Tibial artery (tissue), 4 donors: ENCODE data around the gene CDC23.
A peak's percentile ranks its signal among the peaks of the same experiment; 100 is the strongest.

Experiments used
- DNase-seq, 2 donors: peaks; one replicate each; pipeline ENCODE4 v3.0.0-alpha.2; 2019
- H3K27ac ChIP-seq, 2 donors: fragments of 200-600 bp; sonication (generic) in 1 of 2; 1 replicate in 1 of 2; 2 replicates in 1 of 2; pipeline ENCODE4 v1.5.1; 2018 to 2019; ENCODE audit warnings: mild to moderate bottlenecking in 1 of 2
- H3K27me3 ChIP-seq, 2 donors: fragments of 200-600 bp; sonication (generic) in 1 of 2; one replicate each; pipeline versions ENCODE4 v1.5.1 to v1.6.0; 2016 to 2019
- H3K36me3 ChIP-seq, 3 donors: fragments of 200-600 bp; sonication (generic) in 2 of 3; one replicate each; pipeline ENCODE4 v1.5.1; 2016 to 2019; ENCODE audit warnings: mild to moderate bottlenecking in 2 of 3
- H3K4me1 ChIP-seq, 4 donors: fragments of 200-600 bp; sonication (generic) in 2 of 4; 1 replicate in 3 of 4; 2 replicates in 1 of 4; pipeline ENCODE4 v1.5.1; 2016 to 2019
- H3K4me3 ChIP-seq, 2 donors: fragments of 200-600 bp; sonication (generic) in 1 of 2; 1 replicate in 1 of 2; 2 replicates in 1 of 2; pipeline ENCODE4 v1.5.1; 2018 to 2019; ENCODE audit warnings: mild to moderate bottlenecking in 2 of 2
- H3K9me3 ChIP-seq, 3 donors: fragments of 200-600 bp; sonication (generic) in 1 of 3; one replicate each; pipeline ENCODE4 v1.5.1; 2016 to 2019
- CTCF ChIP-seq, 2 experiments: fragments of 200-600 bp in 1 of 2; fragments of 450-650 bp in 1 of 2; IDR thresholded peaks; one replicate each; pipeline ENCODE4 v1.5.1; 2017 to 2019; ENCODE audit warnings: antibody characterized with exemption in 2 of 2, mild to moderate bottlenecking in 1 of 2, moderate library complexity in 1 of 2
- intact Hi-C: fragments of 100-400 bp; cut with DNase I; formaldehyde crosslinking; loops from one replicate; pipeline ENCODE4 v1.15.0; 2023; ENCODE audit warnings: low total_unique reads

Gene CDC23

GRCh38 chr5:138230261-138230660, 17.1 kb upstream of the CDC23 start:
- peak; percentile 33 to 67 for DNase-seq
- Histone ChIP-seq H3K4me1 (peaks cover 0 to 10% (median 7%) of the 10 kb centered on the region in 4 donors), H3K36me3 (no peaks in the 10 kb centered on the region), H3K27ac (no peak overlapping the region), H3K4me3 (no peak overlapping the region), H3K9me3 (peaks cover 0 to 10% (median 0%) of the 10 kb centered on the region in 3 donors), H3K27me3 (no peaks in the 10 kb centered on the region)
- intact Hi-C loops = no loop called here
- TF ChIP-seq CTCF (IDR thresholded peaks at IDR 0.05) = no peak

DNA sequence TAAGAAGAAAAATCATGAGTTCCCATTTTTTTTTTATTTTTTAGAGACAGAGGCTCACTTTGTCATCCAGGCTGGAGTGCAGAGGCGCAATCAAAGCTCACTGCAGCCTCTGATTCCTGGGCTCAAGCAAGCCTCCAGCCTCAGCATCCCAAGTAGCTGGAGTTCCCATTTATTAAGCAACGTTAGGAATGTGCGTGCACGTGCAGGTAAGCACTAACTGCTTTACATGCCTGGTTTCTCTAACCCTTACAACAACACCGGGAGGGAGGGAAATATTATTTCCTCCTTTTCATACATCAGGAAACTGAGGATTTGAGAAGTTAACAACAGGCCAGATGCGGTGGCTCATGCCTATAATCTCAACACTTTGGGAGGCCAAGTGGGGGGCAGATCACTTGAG, 16.3 kb upstream of the CDC23 start:
- intact Hi-C loops = no loop called here
- no peak for DNase-seq

DNA sequence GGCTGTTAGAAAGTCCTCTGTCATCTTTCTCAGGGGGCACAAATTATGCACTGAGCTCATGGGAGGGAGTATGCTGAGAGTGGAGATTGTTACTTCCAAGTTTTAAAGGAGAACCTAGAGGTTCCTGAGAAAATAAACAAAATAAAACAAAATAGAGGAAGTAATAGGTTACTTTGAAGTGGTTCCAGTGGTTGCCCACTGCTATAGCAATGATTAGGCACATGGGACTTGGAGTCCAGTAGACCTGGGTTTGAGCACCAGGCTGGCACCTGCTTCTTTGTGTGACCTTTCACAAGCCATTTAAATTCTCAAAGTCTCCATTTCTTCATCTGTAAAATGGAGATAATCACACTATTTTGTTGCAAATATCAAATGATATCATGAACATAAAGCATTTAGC, 13.8 kb upstream of the CDC23 start:
- Histone ChIP-seq H3K4me3 (no peak overlapping the region), H3K27ac (no peak overlapping the region), H3K36me3 (no peaks in the 10 kb centered on the region), H3K9me3 (peaks cover 0 to 10% (median 0%) of the 10 kb centered on the region in 3 donors), H3K4me1 (peaks cover 0 to 20% (median 8%) of the 10 kb centered on the region in 4 donors), H3K27me3 (no peaks in the 10 kb centered on the region)
- no peak for TF ChIP-seq CTCF (IDR thresholded peaks at IDR 0.05)
- DNase-seq = no peak
- intact Hi-C loops = no loop called here

More for the DNA sequence above, 16.3 kb upstream of the CDC23 start:
- no peak for TF ChIP-seq CTCF (IDR thresholded peaks at IDR 0.05)
- Histone ChIP-seq H3K27me3 (no peaks in the 10 kb centered on the region), H3K4me1 (peaks cover 0 to 10% (median 7%) of the 10 kb centered on the region in 4 donors), H3K4me3 (no peak overlapping the region), H3K36me3 (no peaks in the 10 kb centered on the region), H3K9me3 (peaks cover 0 to 10% (median 0%) of the 10 kb centered on the region in 3 donors), H3K27ac (no peak overlapping the region)

DNA sequence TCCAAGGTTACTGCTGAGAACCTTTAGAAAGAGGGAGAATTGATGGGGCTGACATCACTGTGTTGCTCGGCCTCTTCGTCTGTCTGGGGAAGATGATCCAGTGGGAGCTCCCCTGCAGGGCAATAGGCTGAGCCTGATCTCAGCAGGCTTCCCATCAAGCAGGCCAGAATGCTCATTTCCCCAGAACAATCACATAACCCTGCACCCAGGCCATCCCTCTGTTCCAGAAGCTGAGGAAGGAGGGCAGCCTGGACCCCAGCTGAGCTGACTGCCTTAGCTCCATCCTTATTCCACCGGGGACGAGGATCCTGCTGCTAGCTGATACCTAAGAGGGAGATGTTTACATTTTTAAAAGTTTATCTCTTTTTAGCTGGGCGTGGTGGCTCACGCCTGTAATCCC, 11.6 kb upstream of the CDC23 start:
- Histone ChIP-seq H3K36me3 (no peaks in the 10 kb centered on the region), H3K4me1 (peaks cover 0 to 9% (median 1%) of the 10 kb centered on the region in 4 donors), H3K27ac (no peak overlapping the region), H3K27me3 (no peaks in the 10 kb centered on the region), H3K4me3 (no peak overlapping the region), H3K9me3 (peaks cover 0 to 10% (median 0%) of the 10 kb centered on the region in 3 donors)
- DNase-seq = no peak
- TF ChIP-seq CTCF (IDR thresholded peaks at IDR 0.05) = no peak
- intact Hi-C loops = no loop called here

DNA sequence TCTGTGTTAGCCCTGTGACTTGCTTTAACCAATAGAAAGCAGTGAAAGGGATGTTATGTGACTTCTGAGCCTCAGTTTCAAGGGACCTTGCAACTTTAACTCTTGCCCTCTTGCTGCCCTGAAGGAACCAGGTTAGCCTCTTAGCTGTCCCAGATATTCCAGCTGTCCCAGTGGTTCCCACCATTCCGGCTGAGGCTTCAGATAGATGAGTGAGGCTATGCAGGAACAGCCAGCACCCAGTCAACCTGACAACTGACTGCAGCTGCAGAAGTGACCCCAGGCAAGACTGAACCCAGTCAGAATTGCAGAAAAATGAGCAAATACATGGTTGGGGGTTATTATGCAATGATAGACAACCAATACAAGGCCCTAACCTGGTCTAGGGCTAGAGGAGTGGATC, 10.4 kb upstream of the CDC23 start:
- Histone ChIP-seq H3K27me3 (no peaks in the 10 kb centered on the region), H3K36me3 (no peaks in the 10 kb centered on the region), H3K9me3 (peaks cover 0 to 10% (median 0%) of the 10 kb centered on the region in 3 donors), H3K4me3 (no peak overlapping the region), H3K27ac (no peak overlapping the region), H3K4me1 (peaks cover 0 to 9% (median 1%) of the 10 kb centered on the region in 4 donors)
- intact Hi-C loops = no loop called here
- no peak for DNase-seq
- no peak for TF ChIP-seq CTCF (IDR thresholded peaks at IDR 0.05)

DNA sequence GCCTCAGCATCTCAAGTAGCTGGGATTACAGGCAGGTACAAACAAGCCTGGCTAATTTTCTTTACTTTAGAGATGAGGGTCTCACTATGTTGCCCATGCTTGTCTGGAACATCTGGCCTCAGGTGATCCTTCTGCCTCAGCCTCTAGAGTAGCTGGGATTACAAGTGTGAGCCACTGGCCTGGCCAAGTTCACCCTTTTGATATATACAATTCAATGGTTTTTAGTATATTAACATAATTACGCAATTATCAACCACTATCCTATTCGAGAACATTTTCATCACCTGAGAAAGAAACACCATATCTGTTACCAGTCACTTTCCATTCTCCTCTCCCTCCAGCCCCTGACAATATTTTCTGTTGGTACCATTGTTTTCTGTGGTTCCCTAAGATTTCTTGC, 3.7 kb upstream of the CDC23 start:
- H3K27ac ChIP-seq = no peak overlapping the region
- H3K9me3 ChIP-seq = no peaks in the 10 kb centered on the region
- no peak overlapping the region for H3K4me3 ChIP-seq
- no peaks in the 10 kb centered on the region for H3K27me3 ChIP-seq
- H3K36me3 ChIP-seq = no peaks in the 10 kb centered on the region
- peaks cover 0 to 15% (median 13%) of the 10 kb centered on the region in 4 donors for H3K4me1 ChIP-seq
- no peak for DNase-seq
- TF ChIP-seq CTCF (IDR thresholded peaks at IDR 0.05) = no peak
- intact Hi-C loops = no loop called here
